ENCODE data around the gene RNF103.

DNA sequence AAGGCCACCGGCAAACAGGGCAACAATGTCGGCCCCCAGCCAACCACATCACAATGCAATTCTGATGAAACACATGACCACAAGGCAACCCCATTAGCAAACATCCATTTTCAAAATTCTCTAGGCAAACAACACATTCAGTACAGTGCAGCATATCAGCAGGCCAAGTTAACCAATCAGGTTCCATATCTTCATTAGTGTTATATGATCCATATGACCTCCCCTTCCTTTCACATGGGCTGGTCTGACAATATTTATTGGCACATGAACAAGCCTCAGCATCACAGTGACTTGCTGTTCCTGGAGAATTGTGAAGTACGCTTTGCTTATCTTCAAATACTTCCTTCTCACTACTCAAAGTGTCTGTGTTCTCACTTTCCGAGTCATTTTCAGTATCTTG, 19.8 kb downstream of the RNF103 start:
- TF ChIP-seq, protein P1, sequence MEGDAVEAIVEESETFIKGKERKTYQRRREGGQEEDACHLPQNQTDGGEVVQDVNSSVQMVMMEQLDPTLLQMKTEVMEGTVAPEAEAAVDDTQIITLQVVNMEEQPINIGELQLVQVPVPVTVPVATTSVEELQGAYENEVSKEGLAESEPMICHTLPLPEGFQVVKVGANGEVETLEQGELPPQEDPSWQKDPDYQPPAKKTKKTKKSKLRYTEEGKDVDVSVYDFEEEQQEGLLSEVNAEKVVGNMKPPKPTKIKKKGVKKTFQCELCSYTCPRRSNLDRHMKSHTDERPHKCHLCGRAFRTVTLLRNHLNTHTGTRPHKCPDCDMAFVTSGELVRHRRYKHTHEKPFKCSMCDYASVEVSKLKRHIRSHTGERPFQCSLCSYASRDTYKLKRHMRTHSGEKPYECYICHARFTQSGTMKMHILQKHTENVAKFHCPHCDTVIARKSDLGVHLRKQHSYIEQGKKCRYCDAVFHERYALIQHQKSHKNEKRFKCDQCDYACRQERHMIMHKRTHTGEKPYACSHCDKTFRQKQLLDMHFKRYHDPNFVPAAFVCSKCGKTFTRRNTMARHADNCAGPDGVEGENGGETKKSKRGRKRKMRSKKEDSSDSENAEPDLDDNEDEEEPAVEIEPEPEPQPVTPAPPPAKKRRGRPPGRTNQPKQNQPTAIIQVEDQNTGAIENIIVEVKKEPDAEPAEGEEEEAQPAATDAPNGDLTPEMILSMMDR (IDR thresholded peaks at IDR 0.05) = no peak
- TF ChIP-seq POLR2A (IDR thresholded peaks at IDR 0.05) (no peak), POLR2AphosphoS5 (IDR thresholded peaks at IDR 0.05) (no peak)

All from stomach (tissue), 4 donors.